DOHH2 (cell line): Measurements from ENCODE around the gene TUT1.

Experiments used
- H3F3A ChIP-seq: fragments of 200-600 bp; sonication (generic), shearing (Covaris generic); 2 replicates; pipeline ENCODE4 v1.6.0; 2016; ENCODE audit warnings: antibody characterized with exemption, mild to moderate bottlenecking; ENCODE audit not compliant: control insufficient read depth, insufficient read depth
- H3K27ac ChIP-seq: fragments of 200-600 bp; sonication (generic); 2 replicates; pipeline ENCODE4 v1.5.1; 2014; ENCODE audit warnings: low read depth, mild to moderate bottlenecking, low read length, moderate library complexity
- H3K27me3 ChIP-seq: fragments of 200-600 bp; sonication (generic); 2 replicates; pipeline ENCODE4 v1.6.1; 2014; ENCODE audit warnings: mild to moderate bottlenecking, low read length, mixed read lengths; ENCODE audit not compliant: control insufficient read depth
- H3K36me3 ChIP-seq: fragments of 200-600 bp; sonication (generic); 2 replicates; pipeline ENCODE4 v1.6.1; 2014; ENCODE audit warnings: mild to moderate bottlenecking, low read length, moderate library complexity, mixed read lengths; ENCODE audit not compliant: control insufficient read depth
- H3K4me1 ChIP-seq: fragments of 200-600 bp; sonication (generic); 2 replicates; pipeline ENCODE4 v1.6.1; 2014; ENCODE audit warnings: mild to moderate bottlenecking, low read length, mixed read lengths; ENCODE audit not compliant: control insufficient read depth
- H3K4me2 ChIP-seq: fragments of 200-600 bp; sonication (generic); 2 replicates; pipeline ENCODE4 v1.6.0; 2014; ENCODE audit warnings: mild to moderate bottlenecking, low read length, moderate library complexity
- H3K4me3 ChIP-seq: fragments of 200-600 bp; sonication (generic); 2 replicates; pipeline ENCODE4 v1.5.1; 2014; ENCODE audit warnings: mild to moderate bottlenecking, low read length, mixed read lengths
- H3K79me2 ChIP-seq: fragments of 200-600 bp; sonication (generic); 2 replicates; pipeline ENCODE4 v1.6.1; 2014; ENCODE audit warnings: mild to moderate bottlenecking, low read length, mixed read lengths; ENCODE audit not compliant: control insufficient read depth
- H3K9me2 ChIP-seq: fragments of 200-600 bp; sonication (generic); replicated peaks from 2 replicates; pipeline ENCODE4 v1.6.1; 2014; ENCODE audit warnings: mild to moderate bottlenecking, low read length, mixed read lengths; ENCODE audit not compliant: control insufficient read depth
- H3K9me3 ChIP-seq: fragments of 200-600 bp; sonication (generic); 2 replicates; pipeline ENCODE4 v1.6.1; 2014; ENCODE audit warnings: antibody characterized with exemption, low read length, mixed read lengths; ENCODE audit not compliant: control insufficient read depth, insufficient read depth
- H4K20me1 ChIP-seq: fragments of 200-600 bp; sonication (generic); 2 replicates; pipeline ENCODE4 v1.6.0; 2014; ENCODE audit warnings: low read depth, mild to moderate bottlenecking, antibody characterized with exemption, low read length, moderate library complexity; ENCODE audit not compliant: control insufficient read depth, insufficient read depth
- CTCF ChIP-seq: fragments of 200-600 bp; sonication (generic); IDR thresholded peaks from one replicate; pipeline ENCODE4 v1.5.1; 2014; ENCODE audit warnings: antibody characterized with exemption, mild to moderate bottlenecking, low read depth, low read length; ENCODE audit not compliant: poor library complexity, severe bottlenecking
- EZH2phosphoT487 ChIP-seq: fragments of 200-600 bp; sonication (generic); IDR thresholded peaks from 2 replicates; pipeline ENCODE4 v1.6.1; 2017; ENCODE audit warnings: borderline replicate concordance, mild to moderate bottlenecking, antibody characterized with exemption, low read length, moderate library complexity, mixed read lengths

Gene TUT1

DNA sequence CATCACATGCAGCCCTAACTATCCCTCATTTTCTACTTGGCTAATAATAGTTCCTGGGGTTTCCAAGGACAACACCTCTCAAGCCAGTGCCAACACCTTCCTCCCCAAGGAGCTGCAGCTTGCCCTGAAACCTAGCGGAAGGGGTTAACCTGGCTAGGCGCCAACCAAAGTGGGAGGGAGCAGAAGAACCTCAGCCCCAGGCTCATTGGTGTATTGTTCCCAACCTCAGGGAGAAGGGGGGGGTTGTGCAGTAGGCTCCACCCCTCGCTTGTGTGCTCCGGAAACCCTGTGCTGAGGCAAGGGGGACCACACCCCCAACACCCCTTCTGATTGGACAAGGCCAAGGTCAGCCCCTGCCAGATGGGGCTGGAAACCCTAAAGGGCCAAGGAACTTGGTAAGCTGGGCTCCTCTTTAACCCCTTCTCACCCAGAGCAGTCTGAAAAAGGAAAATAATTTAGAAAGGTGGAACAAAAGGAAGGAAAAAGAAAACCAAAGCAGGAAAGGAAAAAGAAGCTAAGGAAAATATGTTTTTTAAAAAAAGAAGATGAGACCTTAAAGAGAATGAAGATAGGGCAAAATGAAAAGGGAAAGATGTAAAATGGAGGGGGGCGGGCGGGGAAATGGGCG lies 7.9 kb upstream of the TUT1 start:
- Histone ChIP-seq H4K20me1 (peaks cover 8% of the 10 kb centered on the region; the same call in 1 of the 2 replicates), H3K79me2 (peaks cover 44% of the 10 kb centered on the region), H3K4me1 (peaks cover 32% of the 10 kb centered on the region), H3K4me2 (peak overlapping the region; percentile 90), H3K27me3 (no peaks in the 10 kb centered on the region), H3K27ac (peak overlapping the region; percentile 73), H3K36me3 (peaks cover 84% of the 10 kb centered on the region), H3K9me3 (no peaks in the 10 kb centered on the region), H3K4me3 (peak overlapping the region; percentile 89), H3K9me2 (no peaks in the 10 kb centered on the region), H3F3A (peaks cover 21% of the 10 kb centered on the region)
- TF ChIP-seq EZH2phosphoT487 (no peak), CTCF (no peak)

GRCh38 chr11:62595124-62595523 lies 3.8 kb upstream of the TUT1 start:
- Histone ChIP-seq H3K27me3 (no peaks in the 10 kb centered on the region), H4K20me1 (peaks cover 7% of the 10 kb centered on the region; the same call in 1 of the 2 replicates), H3K9me2 (no peaks in the 10 kb centered on the region), H3K4me3 (no peak overlapping the region), H3K27ac (no peak overlapping the region), H3K36me3 (peaks cover 84% of the 10 kb centered on the region), H3F3A (peaks cover 36% of the 10 kb centered on the region), H3K9me3 (no peaks in the 10 kb centered on the region), H3K4me2 (no peak overlapping the region), H3K79me2 (peaks cover 50% of the 10 kb centered on the region), H3K4me1 (peaks cover 46% of the 10 kb centered on the region)
- TF ChIP-seq CTCF (no peak), EZH2phosphoT487 (no peak)

GRCh38 chr11:62593434-62594044 lies 2.2 kb upstream of the TUT1 start:
- Histone ChIP-seq H3F3A (peaks cover 32% of the 10 kb centered on the region), H3K9me3 (no peaks in the 10 kb centered on the region), H3K36me3 (peaks cover 86% of the 10 kb centered on the region), H3K4me3 (no peak overlapping the region), H3K27me3 (no peaks in the 10 kb centered on the region), H3K79me2 (peaks cover 50% of the 10 kb centered on the region), H4K20me1 (peaks cover 4% of the 10 kb centered on the region; the same call in 1 of the 2 replicates), H3K27ac (no peak overlapping the region), H3K4me2 (peak overlapping the region; percentile 37), H3K4me1 (peaks cover 39% of the 10 kb centered on the region), H3K9me2 (no peaks in the 10 kb centered on the region)
- peak; percentile 89 for TF ChIP-seq CTCF
- no peak for TF ChIP-seq EZH2phosphoT487
